ENCODE data around the gene TSPEAR. TPM values are rescaled to one million over a fixed set of nuclear protein-coding genes. Genes with fewer than 3 reads are reported as not detected.
A peak's percentile ranks its signal among the peaks of the same experiment; 100 is the strongest.

TSPEAR gene
- total RNA-seq, 1 donor, result not detected

- TF ChIP-seq CTCF (IDR thresholded peaks at IDR 0.05; ENCODE audit: extremely low read depth, low read depth, low read length), result no peak
- Histone ChIP-seq H3K27me3 (ENCODE audit: insufficient read depth, low read length) (peaks cover 6% of the 10 kb centered on the region), H3K4me2 (ENCODE audit: insufficient read depth, low read length) (no peak overlapping the region), H3K4me1 (ENCODE audit: insufficient read depth, low read length) (no peaks in the 10 kb centered on the region), H3K79me2 (ENCODE audit: insufficient read depth, low read length) (no peaks in the 10 kb centered on the region), H3K4me3 (ENCODE audit: insufficient read depth, low read length) (no peak overlapping the region), H3K27ac (ENCODE audit: low read depth, low read length) (no peak overlapping the region), H2AFZ (ENCODE audit: low read length) (no peak overlapping the region), H4K20me1 (ENCODE audit: insufficient read depth, low read length) (no peaks in the 10 kb centered on the region), H3K36me3 (ENCODE audit: insufficient read depth, low read length) (no peaks in the 10 kb centered on the region), H3K9me3 (ENCODE audit: low read depth, low read length) (no peaks in the 10 kb centered on the region)
- DNase-seq (ENCODE audit: insufficient read length, low spot score, missing footprints), result no peak
These were observed 209.0 kb downstream of the TSPEAR start for GRCh38 chr21:44502171-44502958.

- Histone ChIP-seq H3K27ac (ENCODE audit: low read depth, low read length) (no peak overlapping the region), H3K9me3 (ENCODE audit: low read depth, low read length) (no peaks in the 10 kb centered on the region), H3K27me3 (ENCODE audit: insufficient read depth, low read length) (peaks cover 12% of the 10 kb centered on the region), H3K79me2 (ENCODE audit: insufficient read depth, low read length) (no peaks in the 10 kb centered on the region), H3K4me2 (ENCODE audit: insufficient read depth, low read length) (no peak overlapping the region), H4K20me1 (ENCODE audit: insufficient read depth, low read length) (no peaks in the 10 kb centered on the region), H2AFZ (ENCODE audit: low read length) (no peak overlapping the region), H3K36me3 (ENCODE audit: insufficient read depth, low read length) (no peaks in the 10 kb centered on the region), H3K4me3 (ENCODE audit: insufficient read depth, low read length) (no peak overlapping the region), H3K4me1 (ENCODE audit: insufficient read depth, low read length) (no peaks in the 10 kb centered on the region)
- TF ChIP-seq CTCF (IDR thresholded peaks at IDR 0.05; ENCODE audit: extremely low read depth, low read depth, low read length), result no peak
- DNase-seq (ENCODE audit: insufficient read length, low spot score, missing footprints), result peak; percentile 51
These were observed 211.3 kb downstream of the TSPEAR start for GRCh38 chr21:44500111-44500510.

GRCh38 chr21:44499631-44500030 lies 211.7 kb downstream of the TSPEAR start:
- Histone ChIP-seq H3K4me1 (ENCODE audit: insufficient read depth, low read length) (no peaks in the 10 kb centered on the region), H3K27ac (ENCODE audit: low read depth, low read length) (no peak overlapping the region), H3K4me3 (ENCODE audit: insufficient read depth, low read length) (no peak overlapping the region), H4K20me1 (ENCODE audit: insufficient read depth, low read length) (no peaks in the 10 kb centered on the region), H2AFZ (ENCODE audit: low read length) (no peak overlapping the region), H3K9me3 (ENCODE audit: low read depth, low read length) (no peaks in the 10 kb centered on the region), H3K27me3 (ENCODE audit: insufficient read depth, low read length) (peaks cover 12% of the 10 kb centered on the region), H3K36me3 (ENCODE audit: insufficient read depth, low read length) (no peaks in the 10 kb centered on the region), H3K4me2 (ENCODE audit: insufficient read depth, low read length) (no peak overlapping the region), H3K79me2 (ENCODE audit: insufficient read depth, low read length) (no peaks in the 10 kb centered on the region)
- DNase-seq (ENCODE audit: insufficient read length, low spot score, missing footprints), result peak; percentile 15
- no peak for TF ChIP-seq CTCF (IDR thresholded peaks at IDR 0.05; ENCODE audit: extremely low read depth, low read depth, low read length)

- Histone ChIP-seq H3K4me3 (ENCODE audit: insufficient read depth, low read length) (no peak overlapping the region), H2AFZ (ENCODE audit: low read length) (no peak overlapping the region), H3K79me2 (ENCODE audit: insufficient read depth, low read length) (no peaks in the 10 kb centered on the region), H3K4me1 (ENCODE audit: insufficient read depth, low read length) (no peaks in the 10 kb centered on the region), H3K36me3 (ENCODE audit: insufficient read depth, low read length) (no peaks in the 10 kb centered on the region), H3K27me3 (ENCODE audit: insufficient read depth, low read length) (peaks cover 12% of the 10 kb centered on the region), H3K9me3 (ENCODE audit: low read depth, low read length) (no peaks in the 10 kb centered on the region), H3K27ac (ENCODE audit: low read depth, low read length) (no peak overlapping the region), H3K4me2 (ENCODE audit: insufficient read depth, low read length) (no peak overlapping the region), H4K20me1 (ENCODE audit: insufficient read depth, low read length) (no peaks in the 10 kb centered on the region)
- DNase-seq (ENCODE audit: insufficient read length, low spot score, missing footprints), result no peak
- TF ChIP-seq CTCF (IDR thresholded peaks at IDR 0.05; ENCODE audit: extremely low read depth, low read depth, low read length), result no peak
These were observed 212.2 kb downstream of the TSPEAR start for GRCh38 chr21:44499211-44499560.

All from osteoblast (primary cell).